GM23338 (cell line): ENCODE results near the gene SPX. TPM values are rescaled to one million over a fixed set of nuclear protein-coding genes. Genes with fewer than 3 reads are reported as not detected.

Experiments used
- ATAC-seq: fragments of 200-7000 bp; cut with Tn5 transposase; 3 replicates; pipeline ENCODE4 v1.9.1; 2020
- DNase-seq: peaks from one replicate; pipeline ENCODE4 v3.0.0-alpha.2; 2015; ENCODE audit warnings: low spot score
- H2AFZ ChIP-seq: fragments of 200-600 bp; sonication (generic); 2 replicates; pipeline ENCODE4 v1.8.0; 2016; ENCODE audit warnings: antibody characterized with exemption, mild to moderate bottlenecking, moderate library complexity
- H3F3A ChIP-seq: fragments of 200-600 bp; sonication (generic); replicated peaks from 2 replicates; pipeline ENCODE4 v1.8.0; 2017; ENCODE audit warnings: antibody characterized with exemption, mixed run types, low read depth
- H3K27ac ChIP-seq: fragments of 200-600 bp; sonication (generic); 2 replicates; pipeline ENCODE4 v1.6.1; 2016; ENCODE audit warnings: low read depth
- H3K27me3 ChIP-seq: fragments of 200-600 bp; sonication (generic); 2 replicates; pipeline ENCODE4 v1.8.0; 2016; ENCODE audit warnings: mild to moderate bottlenecking, mixed run types, moderate library complexity; ENCODE audit not compliant: insufficient read depth
- H3K36me3 ChIP-seq: fragments of 200-600 bp; sonication (generic); 2 replicates; pipeline ENCODE4 v1.8.0; 2016; ENCODE audit warnings: mild to moderate bottlenecking; ENCODE audit not compliant: insufficient read depth
- H3K4me1 ChIP-seq: fragments of 200-600 bp; sonication (generic); 2 replicates; pipeline ENCODE4 v1.8.0; 2016; ENCODE audit warnings: mild to moderate bottlenecking, moderate library complexity; ENCODE audit not compliant: insufficient read depth
- H3K4me2 ChIP-seq: fragments of 200-600 bp; sonication (generic); 2 replicates; pipeline ENCODE4 v1.7.1; 2017; ENCODE audit warnings: mixed run types
- H3K4me3 ChIP-seq: fragments of 200-600 bp; sonication (generic); 2 replicates; pipeline ENCODE4 v1.6.1; 2016; ENCODE audit warnings: mixed run types
- H3K79me2 ChIP-seq: fragments of 200-600 bp; sonication (generic); replicated peaks from 2 replicates; pipeline ENCODE4 v1.8.0; 2017; ENCODE audit warnings: mild to moderate bottlenecking; ENCODE audit not compliant: insufficient read depth
- H3K9me2 ChIP-seq: fragments of 200-600 bp; sonication (generic); 2 replicates; pipeline ENCODE4 v1.8.0; 2017; ENCODE audit not compliant: insufficient read depth
- H4K20me1 ChIP-seq: fragments of 200-600 bp; sonication (generic); replicated peaks from 2 replicates; pipeline ENCODE4 v1.8.0; 2017; ENCODE audit warnings: mild to moderate bottlenecking; ENCODE audit not compliant: insufficient read depth
- H3K27ac Mint-ChIP-seq: 2 replicates; pipeline ENCODE4 v1.8.0; 2020; ENCODE audit warnings: inconsistent platforms, mild to moderate bottlenecking, moderate library complexity, mixed read lengths
- H3K27me3 Mint-ChIP-seq: 3 replicates; pipeline ENCODE4 v1.8.0; 2022; ENCODE audit warnings: low read depth, mild to moderate bottlenecking, moderate library complexity, mixed read lengths, inconsistent platforms; ENCODE audit not compliant: insufficient read depth, poor library complexity
- H3K36me3 Mint-ChIP-seq: 3 replicates; pipeline ENCODE4 v1.8.0; 2021; ENCODE audit warnings: low read depth, mild to moderate bottlenecking, inconsistent platforms, moderate library complexity, mixed read lengths
- H3K4me1 Mint-ChIP-seq: 3 replicates; pipeline ENCODE4 v1.8.0; 2020; ENCODE audit warnings: mild to moderate bottlenecking, inconsistent platforms, mixed read lengths
- H3K4me3 Mint-ChIP-seq: 3 replicates; pipeline ENCODE4 v1.8.0; 2021; ENCODE audit warnings: moderate library complexity, mild to moderate bottlenecking, inconsistent platforms, mixed read lengths
- H3K9me3 Mint-ChIP-seq: 3 replicates; pipeline ENCODE4 v1.8.0; 2020; ENCODE audit warnings: moderate library complexity, mild to moderate bottlenecking, inconsistent platforms, mixed read lengths
- CREB1 ChIP-seq: fragments of 250-450 bp; sonication (Bioruptor Pico); IDR thresholded peaks from 2 replicates; pipeline ENCODE4 v1.5.0; 2020; ENCODE audit warnings: low read depth, mild to moderate bottlenecking, moderate library complexity
- CTCF ChIP-seq, 2 experiments: fragments of 200-600 bp in 1 of 2; sonication (generic) in 1 of 2; conservative IDR thresholded peaks; 2 replicates each; pipeline versions ENCODE4 v1.5.1 to v1.6.1; 2016 to 2017; ENCODE audit warnings: antibody characterized with exemption in 2 of 2, low read depth in 2 of 2, mild to moderate bottlenecking in 2 of 2, moderate library complexity in 1 of 2
- ETS1 ChIP-seq: IDR thresholded peaks from 2 replicates; pipeline ENCODE4 v1.6.1; 2016; ENCODE audit warnings: antibody characterized with exemption
- EZH2 ChIP-seq: fragments of 200-600 bp; sonication (generic); IDR thresholded peaks from one replicate; pipeline ENCODE4 v1.8.0; 2017; ENCODE audit warnings: antibody characterized with exemption, mild to moderate bottlenecking, low read depth; ENCODE audit not compliant: unreplicated experiment
- JUNB ChIP-seq: IDR thresholded peaks from one replicate; pipeline ENCODE4 v1.6.1; 2016; ENCODE audit warnings: antibody characterized with exemption; ENCODE audit not compliant: unreplicated experiment
- NANOG ChIP-seq: IDR thresholded peaks from 2 replicates; pipeline ENCODE4 v1.6.1; 2016; ENCODE audit warnings: antibody characterized with exemption, borderline replicate concordance
- POLR2AphosphoS5 ChIP-seq: IDR thresholded peaks from 2 replicates; pipeline ENCODE4 v1.6.1; 2016; ENCODE audit warnings: antibody characterized with exemption, low read depth
- STAT1 ChIP-seq: IDR thresholded peaks from one replicate; pipeline ENCODE4 v1.6.1; 2016; ENCODE audit warnings: antibody characterized with exemption; ENCODE audit not compliant: unreplicated experiment
- ZNF462 ChIP-seq: fragments of 250-450 bp; sonication (Bioruptor Pico); IDR thresholded peaks from 2 replicates; pipeline ENCODE4 v1.5.0; 2020; ENCODE audit warnings: mild to moderate bottlenecking, moderate library complexity
- long read RNA-seq: library from polyadenylated mRNA; unstranded; transcript quantifications from one replicate; pipeline ENCODE4 v2.0.0, GENCODE V29; 2020; ENCODE audit not compliant: unreplicated experiment
- polyA plus RNA-seq: library from polyadenylated mRNA; unstranded; fragments of >200 nt; fragmentation: Nextera tagmentation; extraction: Ambion mirVana; gene quantifications from 2 replicates; pipeline ENCODE4 v1.2.1, GENCODE V29; 2016
- total RNA-seq: library from RNA; depleted of rRNA; stranded (reverse); fragments of >200 nt; shearing (Covaris generic); gene quantifications from 2 replicates; pipeline ENCODE4 v1.2.3, GENCODE V29; 2014; rRNA removed

SPX gene
- total RNA-seq (0.16 and 1.3 TPM in 2 replicates), polyA plus RNA-seq (1.0 and 1.3 TPM in 2 replicates)
- long read RNA-seq, partial matches to known transcripts, result 0 of 1 reads
- long read RNA-seq, other reads (novel, unspliced or antisense), result 0 of 1 reads

GRCh38 chr12:21526053-21526452 lies at the start of gene SPX:
Gene SPX, plus strand, starts transcription at chr12:21526296. Its CDS starts 177 bp downstream, at chr12:21526473.
- no peaks in the 10 kb centered on the region for H3K36me3 Mint-ChIP-seq
- Histone ChIP-seq H3K79me2 (no peaks in the 10 kb centered on the region), H3K4me1 (peaks cover 5% of the 10 kb centered on the region), H3K4me3 (peak within 1 kb of the TSS; percentile 80), H3F3A (no peaks in the 10 kb centered on the region), H4K20me1 (no peaks in the 10 kb centered on the region), H2AFZ (peak within 1 kb of the TSS; percentile 87), H3K36me3 (no peaks in the 10 kb centered on the region), H3K9me2 (no peaks in the 10 kb centered on the region), H3K4me2 (peak within 1 kb of the TSS; percentile 83), H3K27me3 (peaks cover 56% of the 10 kb centered on the region), H3K27ac (no peak within 1 kb of the TSS)
- H3K27ac Mint-ChIP-seq, result no peak within 1 kb of the TSS
- peak within 1 kb of the TSS; percentile 75 for H3K4me3 Mint-ChIP-seq
- peaks cover 12% of the 10 kb centered on the region; the same call in 2 of the 3 replicates for H3K4me1 Mint-ChIP-seq
- DNase-seq (no peak), ATAC-seq (no peak)
- H3K9me3 Mint-ChIP-seq, result peaks cover 3% of the 10 kb centered on the region; the same call in 1 of the 3 replicates
- no peak for TF ChIP-seq CTCF (conservative IDR thresholded peaks at IDR 0.05; ENCODE audit: low read depth in 2 of 2)
- no peak for TF ChIP-seq NANOG
- TF ChIP-seq CREB1 (CRISPR knock-in tag), result no peak
- no peak for TF ChIP-seq POLR2AphosphoS5
- no peak for TF ChIP-seq JUNB
- no peak for TF ChIP-seq ZNF462 (CRISPR knock-in tag)
- TF ChIP-seq EZH2, result no peak
- TF ChIP-seq STAT1, result no peak
- TF ChIP-seq ETS1, result no peak
- peaks cover 17% of the 10 kb centered on the region for H3K27me3 Mint-ChIP-seq
